ENCODE measurements around the gene P2RX5.

- no peak for TF ChIP-seq POLR2A (IDR thresholded peaks at IDR 0.05)
- TF ChIP-seq CTCF (IDR thresholded peaks at IDR 0.05): no peak
Measured at GRCh38 chr17:3744014-3744413, 48.1 kb upstream of the P2RX5 start.
